Upper lobe of left lung (tissue), 4 donors: ENCODE results near the gene AQR.

Source experiments
- EP300 ChIP-seq, 4 donors: sonication (generic); formaldehyde crosslinking; IDR thresholded peaks; one replicate each; pipeline ENCODE4 v1.5.1; 2017; ENCODE audit warnings: antibody characterized with exemption in 4 of 4, control low read depth in 2 of 4
- POLR2A ChIP-seq, 4 donors: fragments of 450-650 bp; IDR thresholded peaks; one replicate each; pipeline ENCODE4 v1.5.1; 2016 to 2017; ENCODE audit warnings: antibody characterized with exemption in 4 of 4, mild to moderate bottlenecking in 2 of 4
- POLR2AphosphoS5 ChIP-seq, 2 donors: sonication (generic); formaldehyde crosslinking; IDR thresholded peaks; one replicate each; pipeline ENCODE4 v1.5.1; 2017; ENCODE audit warnings: antibody characterized with exemption in 2 of 2
- TF ChIP-seq, protein P1 (sequence below), 6 experiments: fragments of 450-650 bp in 4 of 6; fragments of 200-600 bp in 2 of 6; sonication (generic) in 2 of 6; IDR thresholded peaks; one replicate each; pipeline ENCODE4 v1.5.1; 2016 to 2019; ENCODE audit warnings: antibody characterized with exemption in 6 of 6

DNA sequence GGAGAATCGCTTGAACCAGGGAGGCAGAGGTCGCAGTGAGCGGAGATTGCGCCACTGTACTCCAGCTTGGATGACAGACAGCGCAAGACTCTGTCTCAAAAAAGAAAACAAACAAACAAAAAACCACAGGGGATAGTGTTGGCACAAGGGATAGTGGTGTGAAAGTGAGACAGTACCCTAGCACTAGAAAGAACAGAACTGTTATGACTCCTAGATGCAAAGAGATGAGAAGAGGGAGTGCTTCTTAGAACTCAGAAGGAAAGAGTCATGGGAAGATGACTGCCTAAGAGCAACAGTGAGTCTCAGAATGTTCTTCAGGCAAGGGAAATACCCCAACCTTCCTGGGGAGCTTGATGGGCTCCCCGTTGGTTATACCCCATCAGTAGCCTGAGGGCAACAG lies 36.4 kb upstream of the AQR start:
- no peak for TF ChIP-seq POLR2AphosphoS5 (IDR thresholded peaks at IDR 0.05)
- TF ChIP-seq, protein P1, sequence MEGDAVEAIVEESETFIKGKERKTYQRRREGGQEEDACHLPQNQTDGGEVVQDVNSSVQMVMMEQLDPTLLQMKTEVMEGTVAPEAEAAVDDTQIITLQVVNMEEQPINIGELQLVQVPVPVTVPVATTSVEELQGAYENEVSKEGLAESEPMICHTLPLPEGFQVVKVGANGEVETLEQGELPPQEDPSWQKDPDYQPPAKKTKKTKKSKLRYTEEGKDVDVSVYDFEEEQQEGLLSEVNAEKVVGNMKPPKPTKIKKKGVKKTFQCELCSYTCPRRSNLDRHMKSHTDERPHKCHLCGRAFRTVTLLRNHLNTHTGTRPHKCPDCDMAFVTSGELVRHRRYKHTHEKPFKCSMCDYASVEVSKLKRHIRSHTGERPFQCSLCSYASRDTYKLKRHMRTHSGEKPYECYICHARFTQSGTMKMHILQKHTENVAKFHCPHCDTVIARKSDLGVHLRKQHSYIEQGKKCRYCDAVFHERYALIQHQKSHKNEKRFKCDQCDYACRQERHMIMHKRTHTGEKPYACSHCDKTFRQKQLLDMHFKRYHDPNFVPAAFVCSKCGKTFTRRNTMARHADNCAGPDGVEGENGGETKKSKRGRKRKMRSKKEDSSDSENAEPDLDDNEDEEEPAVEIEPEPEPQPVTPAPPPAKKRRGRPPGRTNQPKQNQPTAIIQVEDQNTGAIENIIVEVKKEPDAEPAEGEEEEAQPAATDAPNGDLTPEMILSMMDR (IDR thresholded peaks at IDR 0.05), result no peak
- TF ChIP-seq EP300 (IDR thresholded peaks at IDR 0.05), result no peak
- TF ChIP-seq POLR2A (IDR thresholded peaks at IDR 0.05), result no peak
